ENCODE results near the gene ARIH2. TPM values are rescaled to one million over a fixed set of nuclear protein-coding genes. Genes with fewer than 3 reads are reported as not detected.

ARIH2 gene
- total and polyA plus RNA-seq, 2 donors (not counting 3 experiments of a cell fraction or from before 2014, with no cell fraction given), result 59.7 to 85.5 TPM

DNA sequence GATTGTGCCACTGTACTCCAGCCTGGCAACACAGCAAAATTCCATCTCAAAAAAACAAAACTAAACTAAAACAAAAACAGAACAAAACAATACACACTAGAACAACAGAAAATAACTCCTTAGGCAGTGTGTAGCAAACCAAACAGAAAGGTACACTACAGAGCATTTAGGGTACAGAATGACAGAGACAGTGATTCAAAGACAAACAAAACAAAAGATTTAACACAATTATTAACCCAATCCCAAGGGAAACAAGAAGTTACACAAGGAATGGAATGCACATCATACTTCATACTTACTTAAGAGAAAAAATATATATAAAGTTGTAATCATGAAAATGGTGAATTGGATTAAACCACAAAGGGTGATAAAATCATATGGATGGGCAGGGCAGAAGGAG lies 32.9 kb upstream of the ARIH2 start:
- Histone ChIP-seq H3K9ac (replicated peaks; ENCODE audit: extremely low read depth, insufficient read depth, low read length) (no peak overlapping the region), H2AFZ (ENCODE audit: low read depth, low read length) (no peak overlapping the region), H3K27ac (ENCODE audit: insufficient read depth, low read depth, low read length) (no peak overlapping the region), H3K4me1 (ENCODE audit: control insufficient read depth, extremely low read depth, insufficient read depth, low read length) (no peaks in the 10 kb centered on the region), H3K27me3 (ENCODE audit: control insufficient read depth in 2 of 2, insufficient read depth in 2 of 2, low read length in 2 of 2) (no peaks in the 10 kb centered on the region), H3K79me2 (ENCODE audit: control insufficient read depth, insufficient read depth, low read length) (no peaks in the 10 kb centered on the region), H4K20me1 (replicated peaks; ENCODE audit: control insufficient read depth, extremely low read depth, insufficient read depth, low read length) (no peaks in the 10 kb centered on the region), H3K4me2 (ENCODE audit: insufficient read depth, low read length) (no peak overlapping the region), H3K9me3 (replicated peaks; ENCODE audit: control insufficient read depth, insufficient read depth, low read length) (no peaks in the 10 kb centered on the region), H3K36me3 (ENCODE audit: control insufficient read depth in 2 of 2, extremely low read depth in 1 of 2, insufficient read depth in 2 of 2, low read length in 2 of 2) (no peaks in the 10 kb centered on the region), H3K9me1 (replicated peaks; ENCODE audit: control insufficient read depth, extremely low read depth, insufficient read depth, low read length) (no peaks in the 10 kb centered on the region), H3K4me3 (replicated peaks in 1 of 3; ENCODE audit: insufficient read depth in 1 of 3, low read depth in 1 of 3, low read length in 3 of 3) (no peak overlapping the region)
- no peak for TF ChIP-seq CTCF (IDR thresholded peaks at IDR 0.05; ENCODE audit: extremely low read depth in 1 of 2, insufficient read depth in 1 of 2, low read depth in 1 of 2, low read length in 2 of 2)
- no peak for TF ChIP-seq FOS (IDR thresholded peaks at IDR 0.05; ENCODE audit: borderline replicate concordance, insufficient read depth, low read length)
- no peak for TF ChIP-seq EZH2 (IDR thresholded peaks at IDR 0.05; ENCODE audit: borderline replicate concordance, low read depth, low read length, severe bottlenecking)
- TF ChIP-seq POLR2A (IDR thresholded peaks at IDR 0.05; ENCODE audit: low read depth, low read length), result no peak
- TF ChIP-seq GATA2 (IDR thresholded peaks at IDR 0.05; ENCODE audit: insufficient read depth, insufficient read length, low read depth, low read length), result no peak
- no peak for TF ChIP-seq JUN (IDR thresholded peaks at IDR 0.05; ENCODE audit: borderline replicate concordance, insufficient read depth, insufficient read length, low read depth)
- TF ChIP-seq MYC (IDR thresholded peaks at IDR 0.05; ENCODE audit: low read depth, low read length), result no peak
- TF ChIP-seq POLR2AphosphoS5 (IDR thresholded peaks at IDR 0.05; ENCODE audit: insufficient read depth, low read depth, low read length), result no peak
- TF ChIP-seq, protein P1, sequence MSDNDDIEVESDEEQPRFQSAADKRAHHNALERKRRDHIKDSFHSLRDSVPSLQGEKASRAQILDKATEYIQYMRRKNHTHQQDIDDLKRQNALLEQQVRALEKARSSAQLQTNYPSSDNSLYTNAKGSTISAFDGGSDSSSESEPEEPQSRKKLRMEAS (IDR thresholded peaks at IDR 0.05; ENCODE audit: insufficient read depth, insufficient read length), result no peak
- CTCF ChIA-PET, result interaction anchor here (0.8 kb wide), 1 partner anchor 691 kb away, joined by 3 read pairs; no protein-coding TSS in a partner anchor
- no TSS peak for BruUV-seq (replicated peaks)
- intact Hi-C loops (cut with micrococcal nuclease) (no loop called here), dilution Hi-C loops (cut with MboI; ENCODE audit: extremely low pct_ligation_motif_present, low sequenced_read_pairs) (no loop called here)
- FAIRE-seq, result no peak
- POLR2A ChIA-PET, result no interaction called here
- no peak for DNase-seq (ENCODE audit: low read depth, low spot score)

Measured in endothelial cell of umbilical vein (primary cell).